Testis (tissue), 3 donors: ENCODE data around the gene PLCE1. TPM values are rescaled to one million over a fixed set of nuclear protein-coding genes. Genes with fewer than 3 reads are reported as not detected.

ENCODE experiments used
- DNase-seq: peaks from one replicate; pipeline ENCODE4 v3.0.0-alpha.2; 2019
- H3K27ac ChIP-seq, 2 donors: fragments of 200-600 bp; sonication (generic); one replicate each; pipeline ENCODE4 v1.5.1; 2019
- H3K27me3 ChIP-seq: fragments of 200-600 bp; sonication (generic); one replicate; pipeline ENCODE4 v1.5.1; 2019
- H3K36me3 ChIP-seq: fragments of 200-600 bp; sonication (generic); one replicate; pipeline ENCODE4 v1.5.1; 2017; ENCODE audit warnings: low read depth; ENCODE audit errors: missing control alignments
- H3K4me1 ChIP-seq: fragments of 200-600 bp; sonication (generic); one replicate; pipeline ENCODE4 v1.5.1; 2019
- H3K4me3 ChIP-seq, 2 donors: fragments of 200-600 bp; sonication (generic); one replicate each; pipeline ENCODE4 v1.5.1; 2017 to 2019
- H3K9me3 ChIP-seq: fragments of 200-600 bp; sonication (generic); one replicate; pipeline ENCODE4 v1.5.1; 2017
- POLR2A ChIP-seq: fragments of 450-650 bp; IDR thresholded peaks from one replicate; pipeline ENCODE4 v1.6.1; 2017; ENCODE audit warnings: antibody characterized with exemption, mild to moderate bottlenecking, moderate library complexity
- WGBS, 2 donors: methylation state at CpG; one replicate each; pipeline ENCODE4 v1.1.5; 2018; 5-methylcytosine and 5-hydroxymethylcytosine counted together
- intact Hi-C: fragments of 100-400 bp; cut with DNase I; formaldehyde crosslinking; loops from one replicate; pipeline ENCODE4 v1.15.1; 2023; ENCODE audit warnings: low total_unique reads
- polyA plus RNA-seq: library from polyadenylated mRNA; stranded (reverse); fragments of 350-450 nt; fragmentation: Illumina TruSeq; extraction: RNeasy Lipid Tissue Mini Kit (QIAGEN cat#74804); gene quantifications from one replicate; pipeline ENCODE4 v1.2.3, GENCODE V29; 2014; ENCODE audit warnings: low read depth, low replicate concordance; ENCODE audit not compliant: insufficient read depth
- total RNA-seq, 2 donors: library from RNA; depleted of rRNA; stranded (reverse); fragments of >200 nt; gene quantifications; one replicate each; pipeline ENCODE4 v1.2.3, GENCODE V29; 2016
- TF ChIP-seq, protein P1 (sequence below), 3 experiments: fragments of 450-650 bp in 2 of 3; fragments of 200-600 bp in 1 of 3; sonication (generic) in 1 of 3; IDR thresholded peaks; one replicate each; pipeline ENCODE4 v1.5.1; 2016 to 2019; ENCODE audit warnings: antibody characterized with exemption in 3 of 3, mild to moderate bottlenecking in 2 of 3, moderate library complexity in 1 of 3

The PLCE1 gene
- total and polyA plus RNA-seq, 3 donors from 2014 or later = 4.2 to 8.2 (median 6.7) TPM

DNA sequence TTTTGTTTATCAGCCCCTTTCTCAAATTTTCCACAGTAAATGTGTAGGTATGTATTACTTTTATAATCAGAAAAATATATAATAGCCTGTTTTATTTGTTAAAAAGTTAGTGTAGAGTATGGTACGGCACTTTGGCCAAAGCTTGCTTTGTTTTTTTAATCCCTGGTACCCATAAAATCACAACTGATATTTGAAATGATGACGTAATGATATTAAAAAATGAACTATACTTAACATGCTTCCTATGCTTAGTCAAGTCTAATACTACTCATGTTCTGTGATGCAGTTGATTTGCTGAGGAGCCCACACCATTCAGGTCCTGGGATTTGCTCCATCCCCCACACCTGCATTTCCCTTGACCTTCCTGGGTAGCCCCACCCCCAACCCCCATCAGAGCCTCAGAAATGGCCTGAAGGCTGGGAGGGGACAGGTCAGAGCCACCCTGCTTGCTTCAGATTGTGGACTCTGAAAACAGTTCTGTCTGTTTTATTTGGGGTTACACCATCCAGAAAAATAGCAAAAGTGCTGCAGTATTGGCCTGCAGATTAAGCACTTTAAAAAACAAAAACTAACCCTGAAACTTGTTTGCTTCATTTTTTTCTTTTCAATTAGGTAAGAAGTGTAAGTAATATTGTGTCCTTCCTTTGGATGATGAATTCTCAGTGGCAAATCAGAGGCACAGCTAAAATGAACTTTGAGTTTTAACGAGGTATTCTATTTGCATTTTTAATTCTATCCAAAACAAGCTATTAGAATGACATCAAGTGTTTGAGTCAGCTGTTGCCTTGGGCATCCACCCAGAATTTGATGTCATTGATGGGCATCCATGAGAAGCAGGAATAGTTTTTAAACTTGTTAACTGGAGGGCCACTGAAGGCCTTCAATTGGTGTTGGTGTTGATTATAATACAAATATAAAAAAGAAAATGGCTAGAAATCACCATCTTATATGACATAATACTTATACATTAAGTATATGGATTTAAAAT, 23.3 kb downstream of the PLCE1 start:
- H3K36me3 ChIP-seq = no peaks in the 10 kb centered on the region
- no peak overlapping the region for H3K27ac ChIP-seq
- no peaks in the 10 kb centered on the region for H3K4me1 ChIP-seq
- WGBS, 2 donors = 77 to 85% methylated on average over 3 of the region's 3 CpGs
- TF ChIP-seq, protein P1, sequence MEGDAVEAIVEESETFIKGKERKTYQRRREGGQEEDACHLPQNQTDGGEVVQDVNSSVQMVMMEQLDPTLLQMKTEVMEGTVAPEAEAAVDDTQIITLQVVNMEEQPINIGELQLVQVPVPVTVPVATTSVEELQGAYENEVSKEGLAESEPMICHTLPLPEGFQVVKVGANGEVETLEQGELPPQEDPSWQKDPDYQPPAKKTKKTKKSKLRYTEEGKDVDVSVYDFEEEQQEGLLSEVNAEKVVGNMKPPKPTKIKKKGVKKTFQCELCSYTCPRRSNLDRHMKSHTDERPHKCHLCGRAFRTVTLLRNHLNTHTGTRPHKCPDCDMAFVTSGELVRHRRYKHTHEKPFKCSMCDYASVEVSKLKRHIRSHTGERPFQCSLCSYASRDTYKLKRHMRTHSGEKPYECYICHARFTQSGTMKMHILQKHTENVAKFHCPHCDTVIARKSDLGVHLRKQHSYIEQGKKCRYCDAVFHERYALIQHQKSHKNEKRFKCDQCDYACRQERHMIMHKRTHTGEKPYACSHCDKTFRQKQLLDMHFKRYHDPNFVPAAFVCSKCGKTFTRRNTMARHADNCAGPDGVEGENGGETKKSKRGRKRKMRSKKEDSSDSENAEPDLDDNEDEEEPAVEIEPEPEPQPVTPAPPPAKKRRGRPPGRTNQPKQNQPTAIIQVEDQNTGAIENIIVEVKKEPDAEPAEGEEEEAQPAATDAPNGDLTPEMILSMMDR (IDR thresholded peaks at IDR 0.05) = no peak
- no peak for TF ChIP-seq POLR2A
- intact Hi-C loops = no loop called here
- no peak overlapping the region for H3K4me3 ChIP-seq
- H3K9me3 ChIP-seq = no peaks in the 10 kb centered on the region
- no peak for DNase-seq
- no peaks in the 10 kb centered on the region for H3K27me3 ChIP-seq

DNA sequence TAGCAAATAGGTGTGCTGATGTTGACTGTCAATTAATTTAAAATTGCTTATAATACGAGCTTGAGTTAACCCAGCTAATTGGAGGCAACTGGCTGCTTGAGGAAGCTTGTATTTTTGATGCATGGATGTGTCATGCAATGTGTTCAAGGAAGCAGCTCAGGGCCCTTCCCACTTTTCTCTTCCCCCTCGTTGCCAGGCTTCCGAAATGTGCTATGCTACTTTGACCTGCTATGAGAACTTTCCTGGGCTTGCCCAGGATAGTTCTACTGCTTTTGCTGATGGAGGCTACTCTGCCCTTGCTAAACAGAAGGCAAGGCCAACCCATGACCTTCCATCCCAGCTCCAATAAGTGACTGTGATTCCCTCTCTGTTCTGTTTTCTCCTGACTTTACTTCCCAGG, 24.4 kb downstream of the PLCE1 start:
- intact Hi-C loops = no loop called here
- WGBS, 2 donors = 69% methylated on average over 3 of the region's 3 CpGs
- TF ChIP-seq POLR2A = no peak
- TF ChIP-seq, protein P1 (IDR thresholded peaks at IDR 0.05) = no peak

DNA sequence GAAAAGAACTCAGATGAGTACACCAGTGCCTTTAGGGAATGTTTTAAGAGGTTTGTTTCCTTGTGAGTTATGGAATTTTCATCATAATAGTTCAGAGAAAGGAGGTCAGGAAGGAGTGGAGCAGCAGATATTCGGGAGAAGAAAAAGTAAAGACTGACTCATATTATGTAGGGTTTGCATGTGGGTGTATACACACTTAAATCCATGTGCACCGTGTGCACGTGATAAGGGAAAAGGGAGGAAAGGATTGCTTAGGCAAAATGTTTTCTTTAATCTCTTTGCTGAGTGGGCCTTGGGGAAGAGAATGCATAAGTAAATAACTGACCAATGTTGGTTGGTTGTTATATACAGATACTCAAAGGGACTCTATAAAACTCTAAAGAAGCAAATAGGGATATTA, 30.2 kb downstream of the PLCE1 start:
- Histone ChIP-seq H3K27me3 (no peaks in the 10 kb centered on the region), H3K27ac (no peak overlapping the region), H3K4me1 (no peaks in the 10 kb centered on the region), H3K36me3 (no peaks in the 10 kb centered on the region), H3K9me3 (no peaks in the 10 kb centered on the region), H3K4me3 (no peak overlapping the region)
- TF ChIP-seq, protein P1 (IDR thresholded peaks at IDR 0.05) = no peak
- no peak for TF ChIP-seq POLR2A
- intact Hi-C loops = no loop called here
- no peak for DNase-seq
- WGBS, 2 donors = 51 to 52% methylated on average over 3 of the region's 3 CpGs

More for the DNA sequence above, 24.4 kb downstream of the PLCE1 start:
- Histone ChIP-seq H3K9me3 (no peaks in the 10 kb centered on the region), H3K36me3 (no peaks in the 10 kb centered on the region), H3K27ac (no peak overlapping the region), H3K27me3 (no peaks in the 10 kb centered on the region), H3K4me3 (no peak overlapping the region), H3K4me1 (no peaks in the 10 kb centered on the region)
- DNase-seq = no peak

DNA sequence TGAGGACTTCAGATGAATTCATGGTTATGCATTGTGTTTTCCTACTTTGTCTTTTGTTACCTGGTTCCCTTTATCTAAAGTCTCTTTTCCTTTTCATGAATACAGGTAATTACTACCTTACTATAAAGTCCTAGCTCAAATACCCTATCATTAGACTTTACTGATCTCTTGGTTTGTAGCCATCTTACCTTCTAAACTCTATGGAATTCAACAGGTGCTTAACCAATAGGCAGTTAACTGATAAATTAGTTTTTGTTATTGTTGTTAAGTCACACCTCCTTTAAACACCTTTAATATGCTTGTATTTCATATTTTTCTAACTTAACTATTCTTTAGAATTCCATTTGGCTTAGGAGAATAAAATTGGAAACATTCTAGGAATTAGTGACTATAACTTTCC, 30.7 kb downstream of the PLCE1 start:
- no peak for DNase-seq
- H3K27ac ChIP-seq = no peak overlapping the region
- TF ChIP-seq, protein P1 (IDR thresholded peaks at IDR 0.05) = no peak
- no peak for TF ChIP-seq POLR2A
- H3K36me3 ChIP-seq = no peaks in the 10 kb centered on the region
- no peak overlapping the region for H3K4me3 ChIP-seq
- H3K27me3 ChIP-seq = no peaks in the 10 kb centered on the region
- H3K4me1 ChIP-seq = no peaks in the 10 kb centered on the region
- H3K9me3 ChIP-seq = no peaks in the 10 kb centered on the region
- intact Hi-C loops = no loop called here
